HG03432 (cell line): ENCODE measurements around the gene TLCD3B.
A peak's percentile ranks its signal among the peaks of the same experiment; 100 is the strongest.

Experiments
- ATAC-seq: cut with Tn5 transposase; IDR thresholded peaks from one replicate; pipeline ENCODE4 v1.9.1; 2021; ENCODE audit warnings: mild to moderate bottlenecking, moderate library complexity; ENCODE audit not compliant: unreplicated experiment

Gene TLCD3B

GRCh38 chr16:30006659-30007377, 24.3 kb downstream of the TLCD3B start:
- ATAC-seq = no peak

- no peak for ATAC-seq
Measured at GRCh38 chr16:30006095-30006473, 25.0 kb downstream of the TLCD3B start.

- no peak for ATAC-seq
Measured at GRCh38 chr16:30005341-30006094, 25.6 kb downstream of the TLCD3B start.

DNA sequence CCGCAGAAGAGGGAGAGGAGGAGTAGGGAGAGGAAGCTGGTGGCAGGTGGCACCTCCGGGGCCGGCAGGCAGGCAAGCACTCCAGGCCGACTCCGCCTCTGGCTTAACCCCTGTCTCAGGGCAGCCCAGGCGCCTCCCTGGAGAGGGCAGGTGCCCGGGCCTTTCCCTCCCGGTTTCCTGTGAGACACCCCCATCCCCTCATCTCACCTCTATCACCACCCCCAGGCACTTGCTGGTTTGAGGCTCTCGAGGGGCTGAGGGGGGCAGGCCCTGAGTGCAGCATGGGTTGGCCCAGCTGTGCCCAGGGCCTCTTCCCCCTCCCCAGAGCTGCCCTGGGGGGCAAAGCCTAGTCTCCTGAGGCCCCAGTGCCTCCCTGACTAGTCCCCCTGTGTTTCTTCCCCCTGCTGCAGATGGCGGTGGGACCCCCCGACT, 26.2 kb downstream of the TLCD3B start:
- ATAC-seq = no peak

GRCh38 chr16:30004424-30004776, 26.7 kb downstream of the TLCD3B start:
- no peak for ATAC-seq

GRCh38 chr16:30003670-30004423, 27.2 kb downstream of the TLCD3B start:
- ATAC-seq = no peak

DNA sequence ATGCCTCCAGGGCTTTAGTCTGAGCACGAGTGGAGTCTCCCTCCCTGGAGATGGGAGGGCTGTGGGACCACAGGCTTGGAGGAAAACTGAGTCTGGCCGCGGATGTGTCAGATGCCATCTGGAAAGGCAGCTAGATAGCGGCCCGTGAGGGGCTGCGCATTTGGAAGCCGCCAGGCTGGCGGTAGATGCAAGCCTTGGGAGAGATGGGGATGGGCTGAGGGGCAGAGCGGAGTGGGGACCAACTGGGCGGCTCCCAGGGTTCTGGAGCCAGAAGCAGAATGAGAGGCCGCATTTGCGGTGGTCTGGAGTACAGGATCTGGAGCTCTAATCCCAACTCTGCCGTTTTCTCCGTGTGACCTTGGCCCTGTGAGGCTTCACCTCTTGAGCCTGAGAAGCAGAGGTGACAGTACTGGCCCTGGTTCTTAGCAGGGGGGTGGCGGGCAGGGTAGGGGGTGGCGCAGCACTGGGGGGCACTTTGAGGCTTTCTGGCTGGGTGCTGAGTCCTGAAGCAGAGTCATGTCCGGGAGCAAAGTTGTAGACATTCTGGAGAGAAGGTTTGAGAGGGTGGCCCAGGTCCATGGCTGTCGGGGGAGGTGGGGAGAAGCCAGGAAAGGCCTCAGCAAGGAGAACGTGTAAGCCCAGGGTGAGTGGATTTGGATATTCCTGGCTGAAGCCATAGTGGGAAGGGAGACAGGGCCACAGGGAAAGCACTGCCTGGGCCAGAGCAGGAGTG, 28.3 kb downstream of the TLCD3B start:
- no peak for ATAC-seq

DNA sequence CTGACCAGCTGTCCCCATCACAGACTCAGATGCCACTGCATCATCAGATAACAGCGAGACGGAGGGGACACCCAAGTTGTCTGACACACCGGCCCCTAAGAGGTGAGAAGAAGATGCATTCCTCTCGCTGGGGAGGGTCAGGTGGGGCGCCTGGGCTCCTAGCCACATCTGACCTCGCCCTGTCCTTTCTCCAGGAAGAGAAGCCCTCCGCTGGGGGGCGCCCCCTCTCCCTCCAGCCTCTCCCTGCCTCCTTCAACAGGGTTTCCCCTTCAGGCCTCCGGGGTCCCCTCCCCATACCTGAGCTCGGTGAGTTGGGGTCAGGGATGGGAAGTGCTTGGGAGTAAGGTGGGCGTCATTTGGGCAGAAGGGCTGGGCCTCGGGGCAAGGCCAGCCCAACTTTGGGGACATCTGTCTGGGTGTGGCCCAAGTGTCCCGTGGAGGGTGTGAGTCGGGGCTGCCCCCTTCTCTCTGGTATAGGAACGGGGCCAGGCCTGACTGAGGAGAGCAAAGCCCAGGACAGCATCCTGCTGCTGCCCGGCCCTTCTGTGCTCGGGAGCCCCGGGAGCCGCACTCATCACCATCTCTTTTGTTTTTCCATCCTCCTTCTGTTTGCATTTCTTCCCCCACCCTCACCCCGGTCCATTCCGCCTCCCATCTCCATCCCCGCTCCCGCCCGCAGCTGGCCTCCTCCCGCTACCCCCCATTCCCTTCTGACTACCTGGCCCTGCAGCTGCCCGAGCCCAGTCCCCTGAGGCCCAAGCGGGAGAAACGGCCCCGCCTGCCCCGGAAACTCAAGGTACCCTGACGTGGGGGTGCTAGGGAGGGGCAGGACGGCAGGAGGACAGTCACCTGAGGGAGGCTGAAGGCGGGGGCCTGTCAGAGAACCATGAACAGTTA, 30.1 kb downstream of the TLCD3B start:
- ATAC-seq = no peak

DNA sequence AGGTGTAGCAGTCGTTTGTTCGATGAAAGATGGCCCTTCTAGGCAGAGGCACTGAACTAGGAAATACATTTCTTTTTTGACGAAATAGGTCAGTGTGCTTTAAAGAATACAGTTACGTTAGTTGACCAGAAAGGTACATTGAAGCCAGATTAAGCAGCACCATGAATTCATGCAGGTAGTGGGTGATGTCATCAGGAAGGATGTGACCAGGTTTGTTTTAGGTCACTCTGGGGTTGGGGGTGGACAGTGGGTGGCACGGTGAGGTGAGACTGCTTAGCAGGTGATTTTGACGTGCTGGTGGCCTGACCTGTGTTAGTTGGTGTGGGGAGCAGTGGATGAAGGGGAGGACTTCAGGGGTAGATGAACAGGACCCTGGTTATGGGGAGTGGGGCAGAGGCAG, 31.5 kb downstream of the TLCD3B start:
- no peak for ATAC-seq

DNA sequence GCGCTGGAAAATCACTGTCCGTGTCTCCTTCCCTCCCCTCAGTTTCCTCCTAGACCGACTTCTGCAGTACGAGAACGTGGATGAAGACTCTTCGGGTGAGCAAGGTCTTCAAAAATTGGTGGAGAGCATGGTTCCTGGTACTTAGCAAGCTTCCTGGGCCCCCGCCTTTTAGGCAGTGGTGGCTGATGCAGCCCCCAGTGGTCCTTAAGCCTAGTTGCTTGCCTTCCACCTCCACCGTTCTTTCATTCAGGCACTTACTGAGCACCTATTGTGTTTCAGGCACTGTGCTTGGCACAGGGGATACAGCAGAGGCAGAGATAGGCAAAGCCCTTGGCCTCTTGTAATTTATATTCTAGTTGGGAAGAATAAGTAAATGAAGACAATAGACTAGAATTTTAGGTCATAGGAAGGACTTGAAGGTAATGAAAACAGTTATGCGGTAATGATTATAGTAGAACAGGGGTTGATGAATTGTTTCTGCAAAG, 34.3 kb downstream of the TLCD3B start:
- no peak for ATAC-seq

DNA sequence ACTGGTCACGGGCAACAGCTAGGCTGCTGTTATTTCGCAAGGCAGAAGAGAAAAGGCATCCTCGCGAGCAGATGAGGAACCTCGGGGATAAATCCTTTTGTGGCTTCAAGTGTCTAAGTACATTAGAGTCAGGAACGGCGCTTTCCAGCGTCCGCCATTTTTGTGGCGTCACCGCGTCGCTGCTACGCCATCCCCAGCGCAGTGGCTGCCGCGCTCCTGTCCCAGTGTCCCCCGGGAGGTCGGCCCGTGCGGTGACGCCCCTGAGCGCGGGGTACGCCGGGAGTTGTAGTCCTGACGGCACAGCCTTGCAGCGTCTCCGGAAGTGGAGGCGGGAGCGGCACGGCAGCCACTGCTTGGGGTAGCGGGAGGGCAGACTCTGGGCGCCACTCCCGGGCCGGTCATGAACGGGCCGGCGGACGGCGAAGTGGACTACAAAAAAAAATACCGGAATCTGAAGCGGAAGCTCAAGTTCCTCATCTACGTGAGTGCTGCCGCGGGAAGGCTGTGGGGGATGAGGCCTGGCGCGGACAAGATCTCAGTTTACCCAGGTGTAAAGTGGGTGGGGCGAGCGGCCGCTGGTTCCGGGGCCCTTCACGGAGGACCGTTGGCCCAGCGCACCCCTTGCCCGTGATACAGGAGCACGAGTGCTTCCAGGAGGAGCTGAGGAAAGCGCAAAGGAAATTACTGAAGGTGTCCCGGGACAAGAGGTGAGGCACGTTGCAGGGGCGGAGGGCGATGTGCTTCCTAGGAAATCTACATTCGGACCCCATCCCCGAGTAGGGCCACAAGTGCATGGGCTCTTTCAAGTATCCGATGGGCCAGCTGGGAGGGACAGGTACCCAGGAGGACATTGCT, 34.9 kb downstream of the TLCD3B start, which contains the start of gene INO80E:
INO80E (plus strand) TSS at position 331 of the 855 bp plus-strand sequence; CDS start at position 401, 70 bp downstream.
- ATAC-seq = peak; percentile 90

GRCh38 chr16:29995324-29995910, 35.7 kb downstream of the TLCD3B start, which contains the start of gene HIRIP3:
TSS of gene HIRIP3 (minus strand) at chr16:29995617. CDS start at chr16:29995605, 12 bp downstream.
- peak; percentile 58 for ATAC-seq

GRCh38 chr16:29994600-29995323, 36.3 kb downstream of the TLCD3B start:
- ATAC-seq = peak; percentile 31

DNA sequence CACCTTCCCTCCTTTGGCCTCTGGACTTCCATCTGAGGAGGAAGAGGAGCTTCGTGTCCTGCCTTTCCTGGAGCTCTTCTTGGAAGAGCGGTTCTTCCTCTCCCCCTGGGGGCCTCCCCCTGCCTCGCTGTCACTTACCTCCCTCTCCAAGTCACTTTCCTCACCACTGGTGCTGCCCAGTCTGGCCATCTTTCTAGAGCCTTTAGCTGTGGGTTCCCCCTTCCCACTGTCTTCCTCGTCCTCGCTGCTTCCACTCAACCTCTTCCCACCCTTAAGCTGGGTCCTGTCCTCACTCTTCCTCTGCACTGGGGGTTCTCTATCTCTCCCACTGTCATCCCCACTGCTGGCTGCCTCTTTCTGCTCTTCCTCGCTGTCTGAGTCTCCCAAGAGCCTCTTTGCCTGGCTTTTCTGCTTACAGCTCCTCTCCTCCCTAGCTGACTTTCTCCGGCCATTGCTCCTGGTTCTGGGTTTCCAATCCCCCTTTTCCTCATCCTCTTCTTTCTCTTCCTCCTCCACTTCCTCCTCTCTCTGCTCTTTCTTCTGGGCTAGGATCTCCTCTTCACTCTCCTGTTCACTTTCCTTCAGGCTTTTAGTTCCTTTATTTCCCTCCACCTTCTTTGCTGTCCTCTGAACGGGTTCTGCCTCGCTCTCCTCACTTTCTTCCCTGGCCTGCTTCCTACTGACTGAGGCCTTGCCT, 37.0 kb downstream of the TLCD3B start:
- no peak for ATAC-seq

DNA sequence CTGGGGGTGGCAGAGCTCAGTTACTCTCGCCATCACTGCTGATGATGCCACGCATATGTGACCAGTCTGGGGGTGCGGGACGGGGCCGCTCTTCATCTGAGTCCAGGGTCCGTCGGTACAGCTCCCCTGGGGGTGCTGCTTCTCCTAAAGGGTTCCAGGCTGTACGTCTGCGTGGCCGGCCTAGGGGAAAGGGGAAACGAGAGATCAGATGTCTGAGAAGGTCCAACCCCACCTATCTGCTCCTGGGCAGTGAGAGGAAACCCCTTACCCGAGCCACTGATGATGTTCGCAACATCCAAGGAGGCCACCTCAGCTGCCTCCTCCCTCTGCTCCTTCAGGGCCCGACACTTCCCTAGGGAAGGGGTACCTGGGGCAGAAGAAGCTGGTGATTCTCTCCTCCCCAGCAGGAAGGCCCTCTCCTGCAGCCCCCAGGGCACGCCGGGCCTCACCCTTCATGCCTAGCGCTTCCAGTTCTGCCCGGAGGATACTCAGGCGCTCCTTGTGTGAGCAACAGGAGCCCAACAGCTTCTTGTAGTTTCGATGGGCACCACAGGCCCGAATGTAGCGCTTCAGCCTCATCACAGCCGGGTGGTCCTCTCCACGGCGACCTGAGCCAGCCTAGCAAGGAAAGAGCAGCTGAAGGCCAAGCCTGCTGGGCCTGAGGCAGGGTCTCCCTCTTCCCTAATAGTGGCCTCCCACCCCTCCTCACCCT, 37.7 kb downstream of the TLCD3B start:
- no peak for ATAC-seq

DNA sequence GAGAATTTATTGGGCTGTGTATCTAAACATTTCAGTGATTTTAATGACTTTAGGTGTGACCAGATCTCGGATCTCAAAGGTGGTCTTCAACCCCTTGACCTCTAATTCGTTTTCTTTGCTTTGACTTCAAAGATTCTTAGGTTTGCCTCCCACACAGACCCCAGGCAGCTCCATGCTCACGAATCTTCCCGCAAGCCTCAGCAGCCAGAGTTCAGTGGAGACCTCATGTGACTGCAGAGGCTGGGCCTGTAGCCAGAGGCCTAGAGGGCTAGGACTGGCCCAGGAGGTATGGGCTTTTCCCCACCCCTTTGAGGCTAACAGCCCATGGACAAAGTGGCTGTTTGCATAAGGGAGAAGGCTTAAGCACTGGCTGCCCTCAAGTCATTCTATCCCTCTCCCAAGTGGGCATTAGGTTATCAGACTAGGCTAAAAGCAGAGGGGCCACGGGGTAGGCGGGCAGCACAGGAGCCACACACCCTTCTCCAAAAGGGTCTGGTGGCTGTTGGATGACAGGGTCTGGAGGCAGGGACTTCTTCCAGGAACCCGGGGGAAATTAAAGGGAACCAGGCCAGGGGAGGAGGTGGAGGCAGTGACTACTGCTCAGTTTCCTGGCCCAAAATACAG, 38.6 kb downstream of the TLCD3B start:
- no peak for ATAC-seq
